ENCODE results near the gene PPARGC1A. TPM values are rescaled to one million over a fixed set of nuclear protein-coding genes. Genes with fewer than 3 reads are reported as not detected.
A peak's percentile ranks its signal among the peaks of the same experiment; 100 is the strongest.

The PPARGC1A gene
- total RNA-seq, 4 donors from 2014 or later = 0.75 to 4.0 (median 1.4) TPM

- H3K9me3 ChIP-seq = no peaks in the 10 kb centered on the region
- intact Hi-C loops (cut with DNase I) = no loop called here
- peaks cover 4 to 78% (median 12%) of the 10 kb centered on the region in 3 donors for H3K4me1 ChIP-seq
- H3K27me3 ChIP-seq = no peaks in the 10 kb centered on the region
- H3K36me3 ChIP-seq = no peaks in the 10 kb centered on the region
- H3K27ac ChIP-seq = peak overlapping the region in 2 of 4 donors; percentile 3 to 69
- no peak for DNase-seq
- no peak overlapping the region for H3K4me3 ChIP-seq
- TF ChIP-seq, protein P1, sequence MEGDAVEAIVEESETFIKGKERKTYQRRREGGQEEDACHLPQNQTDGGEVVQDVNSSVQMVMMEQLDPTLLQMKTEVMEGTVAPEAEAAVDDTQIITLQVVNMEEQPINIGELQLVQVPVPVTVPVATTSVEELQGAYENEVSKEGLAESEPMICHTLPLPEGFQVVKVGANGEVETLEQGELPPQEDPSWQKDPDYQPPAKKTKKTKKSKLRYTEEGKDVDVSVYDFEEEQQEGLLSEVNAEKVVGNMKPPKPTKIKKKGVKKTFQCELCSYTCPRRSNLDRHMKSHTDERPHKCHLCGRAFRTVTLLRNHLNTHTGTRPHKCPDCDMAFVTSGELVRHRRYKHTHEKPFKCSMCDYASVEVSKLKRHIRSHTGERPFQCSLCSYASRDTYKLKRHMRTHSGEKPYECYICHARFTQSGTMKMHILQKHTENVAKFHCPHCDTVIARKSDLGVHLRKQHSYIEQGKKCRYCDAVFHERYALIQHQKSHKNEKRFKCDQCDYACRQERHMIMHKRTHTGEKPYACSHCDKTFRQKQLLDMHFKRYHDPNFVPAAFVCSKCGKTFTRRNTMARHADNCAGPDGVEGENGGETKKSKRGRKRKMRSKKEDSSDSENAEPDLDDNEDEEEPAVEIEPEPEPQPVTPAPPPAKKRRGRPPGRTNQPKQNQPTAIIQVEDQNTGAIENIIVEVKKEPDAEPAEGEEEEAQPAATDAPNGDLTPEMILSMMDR (IDR thresholded peaks at IDR 0.05) = no peak
- TF ChIP-seq POLR2A (IDR thresholded peaks at IDR 0.05) = no peak
- WGBS, 2 donors = 29 to 35% methylated on average over 5 of the region's 5 CpGs
These were observed 6.8 kb downstream of the PPARGC1A start for GRCh38 chr4:23882976-23883531.

- H3K9me3 ChIP-seq = no peaks in the 10 kb centered on the region
- H3K36me3 ChIP-seq = no peaks in the 10 kb centered on the region
- WGBS, 2 donors = 75 to 88% methylated on average over 7 to 8 of the region's 8 CpGs
- peaks cover 4 to 71% (median 12%) of the 10 kb centered on the region in 3 donors for H3K4me1 ChIP-seq
- H3K4me3 ChIP-seq = no peak overlapping the region
- no peaks in the 10 kb centered on the region for H3K27me3 ChIP-seq
- H3K27ac ChIP-seq = peak overlapping the region in 2 of 4 donors; percentile 61 to 69
- TF ChIP-seq, protein P1 (IDR thresholded peaks at IDR 0.05) = peak in 1 of 6 experiments; percentile 19
- TF ChIP-seq POLR2A (IDR thresholded peaks at IDR 0.05) = no peak
- DNase-seq = no peak
- intact Hi-C loops (cut with DNase I) = no loop called here
These were observed 8.0 kb downstream of the PPARGC1A start for GRCh38 chr4:23881674-23882337.

GRCh38 chr4:23881052-23881501, 8.8 kb downstream of the PPARGC1A start:
- H3K27ac ChIP-seq = peak overlapping the region in 1 of 4 donors; percentile 32
- H3K4me3 ChIP-seq = no peak overlapping the region
- intact Hi-C loops (cut with DNase I) = no loop called here
- no peaks in the 10 kb centered on the region for H3K36me3 ChIP-seq
- WGBS, 2 donors = 44 to 45% methylated on average over 5 of the region's 5 CpGs
- H3K27me3 ChIP-seq = no peaks in the 10 kb centered on the region
- DNase-seq = no peak
- no peaks in the 10 kb centered on the region for H3K9me3 ChIP-seq
- H3K4me1 ChIP-seq = peaks cover 4 to 67% (median 12%) of the 10 kb centered on the region in 3 donors
- TF ChIP-seq, protein P1 (IDR thresholded peaks at IDR 0.05) = no peak
- TF ChIP-seq POLR2A (IDR thresholded peaks at IDR 0.05) = no peak

DNA sequence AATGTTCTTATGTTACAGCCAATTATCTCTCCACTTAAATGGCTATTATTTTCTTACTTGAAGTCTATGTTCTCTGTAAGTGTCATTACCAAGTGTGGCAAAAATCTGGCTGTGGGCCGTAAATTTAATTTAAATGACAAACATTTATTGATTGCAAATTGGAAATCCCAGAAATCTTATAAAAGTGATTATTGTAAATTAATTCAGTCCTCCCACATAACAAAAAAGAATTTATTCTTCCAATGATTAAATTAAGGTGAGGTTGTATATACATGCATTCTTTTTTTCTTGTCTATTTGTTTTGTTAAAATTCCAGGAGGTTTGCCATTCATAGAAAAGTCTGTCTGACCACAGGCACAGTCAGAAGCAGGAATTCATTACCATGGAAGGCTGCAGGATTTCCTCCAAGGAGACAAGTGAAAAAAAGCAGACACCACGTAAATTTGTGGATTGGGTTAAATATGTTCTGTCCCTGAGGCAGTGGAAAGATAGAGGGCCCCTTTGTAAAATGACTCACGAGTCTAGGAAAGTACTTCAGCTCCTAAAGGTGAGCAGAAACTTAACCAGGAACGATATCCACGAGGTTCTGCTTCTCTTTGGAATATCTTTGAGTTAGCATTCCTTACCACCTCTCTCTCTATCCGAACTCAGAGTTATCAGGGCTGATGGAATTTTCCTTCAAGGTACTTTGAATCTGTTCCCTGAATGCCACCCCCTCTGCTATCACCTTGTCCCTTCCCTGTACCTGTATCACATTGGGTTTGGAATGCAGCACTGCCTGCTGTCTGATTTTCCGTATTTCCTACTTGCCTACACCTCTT, 10.7 kb downstream of the PPARGC1A start:
- Histone ChIP-seq H3K27ac (no peak overlapping the region), H3K36me3 (no peaks in the 10 kb centered on the region), H3K4me1 (peaks cover 2 to 53% (median 4%) of the 10 kb centered on the region in 3 donors), H3K4me3 (no peak overlapping the region), H3K27me3 (no peaks in the 10 kb centered on the region), H3K9me3 (no peaks in the 10 kb centered on the region)
- DNase-seq = no peak
- 45 to 53% methylated on average over 7 of the region's 7 CpGs for WGBS, 2 donors
- intact Hi-C loops (cut with DNase I) = no loop called here
- TF ChIP-seq, protein P1 (IDR thresholded peaks at IDR 0.05) = no peak
- no peak for TF ChIP-seq POLR2A (IDR thresholded peaks at IDR 0.05)

Data from esophagus squamous epithelium (tissue), 5 donors.